PC-3 (cell line): ENCODE data around the gene OVCA2. TPM values are rescaled to one million over a fixed set of nuclear protein-coding genes. Genes with fewer than 3 reads are reported as not detected.

Experiments used
- ATAC-seq: fragments of 200-7000 bp; cut with Tn5 transposase; 2 replicates; pipeline ENCODE4 v1.9.1; 2020; ENCODE audit warnings: mild to moderate bottlenecking, moderate library complexity
- BruUV-seq: library from RNA; stranded (reverse); fragments of 400-500 nt; replicated peaks from 2 replicates; lab custom pipeline; 2021; lab: Mats Ljungman, UMichigan
- CTCF ChIA-PET: fragments of 300-600 bp; sonication (Branson Sonifier 250); formaldehyde crosslinking; loops from one replicate; lab custom pipeline; 2022; ENCODE audit warnings: antibody characterized with exemption; lab: Charles Lee
- POLR2A ChIA-PET: fragments of 300-600 bp; sonication (Branson Sonifier 250); formaldehyde crosslinking; loops from one replicate; lab custom pipeline; 2022; ENCODE audit warnings: antibody characterized with exemption; ENCODE audit not compliant: unreplicated experiment; lab: Charles Lee
- DNase-seq: peaks from one replicate; pipeline ENCODE4 v3.0.0-alpha.2; 2015
- H2AFZ ChIP-seq: fragments of 300-600 bp; sonication (generic); 2 replicates; pipeline ENCODE4 v1.6.0; 2016; ENCODE audit warnings: antibody characterized with exemption, low read length
- H3F3A ChIP-seq: fragments of 300-600 bp; sonication (generic); one replicate; pipeline ENCODE4 v1.6.0; 2017; ENCODE audit warnings: antibody characterized with exemption, low read length, control low read depth, mild to moderate bottlenecking; ENCODE audit not compliant: unreplicated experiment
- H3K27ac ChIP-seq: fragments of 300-600 bp; sonication (generic); 2 replicates; pipeline ENCODE4 v1.5.1; 2016; ENCODE audit warnings: mild to moderate bottlenecking, low read length
- H3K27me3 ChIP-seq: fragments of 300-600 bp; sonication (generic); 2 replicates; pipeline ENCODE4 v1.6.1; 2016; ENCODE audit warnings: low read length, mixed read lengths
- H3K36me3 ChIP-seq: fragments of 300-600 bp; sonication (generic); 2 replicates; pipeline ENCODE4 v1.6.1; 2016; ENCODE audit warnings: low read depth, mixed run types, low read length, mixed read lengths
- H3K4me1 ChIP-seq: fragments of 300-600 bp; sonication (generic); 2 replicates; pipeline ENCODE4 v1.5.1; 2016; ENCODE audit warnings: low read length; ENCODE audit not compliant: insufficient read depth
- H3K4me2 ChIP-seq: fragments of 300-600 bp; sonication (generic); 2 replicates; pipeline ENCODE4 v1.6.0; 2016; ENCODE audit warnings: low read length
- H3K4me3 ChIP-seq: fragments of 300-600 bp; sonication (generic); 2 replicates; pipeline ENCODE4 v1.5.1; 2016; ENCODE audit warnings: mild to moderate bottlenecking, low read length, mixed read lengths
- H3K79me2 ChIP-seq: fragments of 300-600 bp; sonication (generic); 2 replicates; pipeline ENCODE4 v1.6.1; 2017; ENCODE audit warnings: low read length, mixed read lengths
- H3K9ac ChIP-seq: fragments of 300-600 bp; sonication (generic); 2 replicates; pipeline ENCODE4 v1.6.0; 2016; ENCODE audit warnings: mild to moderate bottlenecking, low read length
- H3K9me2 ChIP-seq: fragments of 300-600 bp; sonication (generic); replicated peaks from 2 replicates; pipeline ENCODE4 v1.6.1; 2016; ENCODE audit warnings: mixed run types, low read length, mixed read lengths
- H3K9me3 ChIP-seq: fragments of 300-600 bp; sonication (generic); 2 replicates; pipeline ENCODE4 v1.6.1; 2016; ENCODE audit warnings: low read length, mixed read lengths
- H4K20me1 ChIP-seq: fragments of 300-600 bp; sonication (generic); 2 replicates; pipeline ENCODE4 v1.6.1; 2016; ENCODE audit warnings: low read length, mixed read lengths
- CTCF ChIP-seq: fragments of 300-600 bp; sonication (generic); conservative IDR thresholded peaks from 2 replicates; pipeline ENCODE4 v1.5.1; 2017; ENCODE audit warnings: antibody characterized with exemption, low read depth, mild to moderate bottlenecking, low read length
- EZH2 ChIP-seq: fragments of 300-600 bp; sonication (generic); IDR thresholded peaks from one replicate; pipeline ENCODE4 v1.6.1; 2017; ENCODE audit warnings: antibody characterized with exemption, mild to moderate bottlenecking, low read length; ENCODE audit not compliant: unreplicated experiment
- EZH2phosphoT487 ChIP-seq: fragments of 300-600 bp; sonication (generic); IDR thresholded peaks from 2 replicates; pipeline ENCODE4 v1.6.1; 2018; ENCODE audit warnings: mild to moderate bottlenecking, antibody characterized with exemption, low read length, borderline replicate concordance
- intact Hi-C: fragments of 100-400 bp; cut with micrococcal nuclease; formaldehyde crosslinking; loops from 2 replicates; pipeline ENCODE4 v1.9.0; 2023
- total RNA-seq: library from RNA; depleted of rRNA; stranded (reverse); fragments of >200 nt; gene quantifications from 2 replicates; pipeline ENCODE4 v1.2.3, GENCODE V29; 2014

The OVCA2 gene
- total RNA-seq, 1 experiment from 2014 or later, result 58.6 TPM

DNA sequence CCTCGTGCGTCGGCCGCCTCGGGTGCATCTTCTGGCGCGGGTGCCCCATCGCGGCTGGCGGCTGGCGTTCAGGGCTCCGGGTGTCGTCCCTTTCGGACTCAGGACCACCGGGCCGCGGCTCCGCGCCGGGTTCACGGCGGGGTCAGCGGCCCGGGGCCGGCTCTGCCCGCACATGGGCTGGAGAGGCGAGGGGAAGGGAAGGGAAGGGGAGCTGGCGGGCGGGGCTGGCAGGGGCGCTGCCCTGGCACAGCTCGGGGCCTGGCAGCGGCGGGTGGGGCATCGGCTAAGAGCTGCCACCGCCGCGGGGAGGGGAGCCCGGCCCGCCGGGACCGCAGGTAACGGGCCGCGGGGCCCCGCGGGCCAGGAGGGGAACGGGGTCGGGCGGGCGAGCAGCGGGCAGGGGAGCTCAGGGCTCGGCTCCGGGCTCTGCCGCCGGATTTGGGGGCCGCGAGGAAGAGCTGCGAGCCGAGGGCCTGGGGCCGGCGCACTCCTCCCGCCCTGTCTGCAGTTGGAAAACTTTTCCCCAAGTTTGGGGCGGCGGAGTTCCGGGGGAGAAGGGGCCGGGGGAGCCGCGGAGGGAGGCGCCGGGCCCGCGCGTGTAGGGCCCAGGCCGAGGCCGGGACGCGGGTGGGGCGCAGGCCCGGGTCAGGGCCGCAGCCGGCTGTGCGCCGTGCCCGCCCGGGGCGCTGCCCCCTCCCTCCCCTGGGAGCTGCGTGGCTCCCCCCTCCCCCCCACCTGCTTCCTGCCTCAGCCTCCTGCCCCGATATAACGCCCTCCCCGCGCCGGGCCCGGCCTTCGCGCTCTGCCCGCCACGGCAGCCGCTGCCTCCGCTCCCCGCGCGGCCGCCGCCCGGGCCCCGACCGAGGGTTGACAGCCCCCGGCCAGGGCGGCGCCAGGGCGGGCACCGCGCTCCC is 13.7 kb downstream of the OVCA2 start:
- Histone ChIP-seq H3K4me2 (peak overlapping the region; percentile 93), H3K27ac (no peak overlapping the region), H3K9ac (peak overlapping the region; percentile 20; the same call in 1 of the 2 replicates), H3K4me3 (peak overlapping the region; percentile 66), H3K9me2 (no peaks in the 10 kb centered on the region), H3K4me1 (peaks cover 7% of the 10 kb centered on the region), H4K20me1 (no peaks in the 10 kb centered on the region), H3K36me3 (no peaks in the 10 kb centered on the region), H3K27me3 (no peaks in the 10 kb centered on the region), H3K79me2 (no peaks in the 10 kb centered on the region), H2AFZ (peak overlapping the region; percentile 64; the same call in 1 of the 2 replicates), H3K9me3 (no peaks in the 10 kb centered on the region), H3F3A (no peaks in the 10 kb centered on the region)
- ChIA-PET CTCF (interaction anchor here (0.6 to 2.4 kb wide), 4 partner anchors 13 to 189 kb away, joined by 3 to 25 read pairs (median 6); no protein-coding TSS in a partner anchor), POLR2A (no interaction called here)
- no peak for TF ChIP-seq EZH2
- no peak for TF ChIP-seq EZH2phosphoT487
- TF ChIP-seq CTCF, result no peak
- no peak for DNase-seq
- peak; percentile 34 for ATAC-seq
- no TSS peak for BruUV-seq
- intact Hi-C loops, result loop anchor here (1.0 kb wide), 1 partner anchor 189 kb away; no protein-coding TSS in a partner anchor

DNA sequence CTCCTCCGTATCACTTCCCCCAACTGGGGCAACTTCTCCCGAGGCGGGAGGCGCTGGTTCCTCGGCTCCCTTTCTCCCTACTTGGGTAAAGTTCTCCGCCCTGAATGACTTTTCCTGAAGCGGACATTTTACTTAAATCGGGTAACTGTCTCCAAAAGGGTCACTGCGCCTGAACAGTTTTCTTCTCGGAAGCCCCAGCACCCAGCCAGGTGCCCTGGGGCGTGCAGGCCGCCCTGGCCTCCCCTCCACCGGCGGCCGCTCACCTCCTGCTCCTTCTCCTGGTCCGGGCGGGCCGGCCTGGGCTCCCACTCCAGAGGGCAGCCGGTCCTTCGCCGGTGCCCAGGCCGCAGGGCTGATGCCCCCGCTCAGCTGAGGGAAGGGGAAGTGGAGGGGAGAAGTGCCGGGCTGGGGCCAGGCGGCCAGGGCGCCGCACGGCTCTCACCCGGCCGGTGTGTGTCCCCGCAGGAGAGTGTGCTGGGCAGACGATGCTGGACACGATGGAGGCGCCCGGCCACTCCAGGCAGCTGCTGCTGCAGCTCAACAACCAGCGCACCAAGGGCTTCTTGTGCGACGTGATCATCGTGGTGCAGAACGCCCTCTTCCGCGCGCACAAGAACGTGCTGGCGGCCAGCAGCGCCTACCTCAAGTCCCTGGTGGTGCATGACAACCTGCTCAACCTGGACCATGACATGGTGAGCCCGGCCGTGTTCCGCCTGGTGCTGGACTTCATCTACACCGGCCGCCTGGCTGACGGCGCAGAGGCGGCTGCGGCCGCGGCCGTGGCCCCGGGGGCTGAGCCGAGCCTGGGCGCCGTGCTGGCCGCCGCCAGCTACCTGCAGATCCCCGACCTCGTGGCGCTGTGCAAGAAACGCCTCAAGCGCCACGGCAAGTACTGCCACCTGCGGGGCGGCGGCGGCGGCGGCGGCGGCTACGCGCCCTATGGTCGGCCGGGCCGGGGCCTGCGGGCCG is 14.7 kb downstream of the OVCA2 start:
- no peak for ATAC-seq
- Histone ChIP-seq H3K4me3 (no peak overlapping the region), H3K9ac (no peak overlapping the region), H3K79me2 (no peaks in the 10 kb centered on the region), H3K9me2 (no peaks in the 10 kb centered on the region), H3K36me3 (no peaks in the 10 kb centered on the region), H4K20me1 (no peaks in the 10 kb centered on the region), H3K27ac (no peak overlapping the region), H3K4me1 (peaks cover 7% of the 10 kb centered on the region), H3K4me2 (no peak overlapping the region), H3K27me3 (no peaks in the 10 kb centered on the region), H3K9me3 (no peaks in the 10 kb centered on the region), H3F3A (no peaks in the 10 kb centered on the region), H2AFZ (no peak overlapping the region)
- no peak for DNase-seq
- ChIA-PET CTCF (no interaction called here), POLR2A (no interaction called here)
- intact Hi-C loops, result no loop called here
- no peak for TF ChIP-seq EZH2phosphoT487
- no TSS peak for BruUV-seq

- ChIA-PET POLR2A (no interaction called here), CTCF (no interaction called here)
- Histone ChIP-seq H3K9me3 (no peaks in the 10 kb centered on the region), H3K4me2 (no peak overlapping the region), H3K79me2 (no peaks in the 10 kb centered on the region), H3K9ac (no peak overlapping the region), H3F3A (no peaks in the 10 kb centered on the region), H3K9me2 (no peaks in the 10 kb centered on the region), H3K27ac (no peak overlapping the region), H3K36me3 (no peaks in the 10 kb centered on the region), H3K27me3 (no peaks in the 10 kb centered on the region), H3K4me3 (no peak overlapping the region), H2AFZ (no peak overlapping the region), H3K4me1 (peaks cover 7% of the 10 kb centered on the region), H4K20me1 (no peaks in the 10 kb centered on the region)
- ATAC-seq (no peak), DNase-seq (no peak)
- TF ChIP-seq CTCF, result no peak
- TF ChIP-seq EZH2, result no peak
- no peak for TF ChIP-seq EZH2phosphoT487
- intact Hi-C loops, result no loop called here
- no TSS peak for BruUV-seq
Measured at GRCh38 chr17:2057175-2057759, 15.4 kb downstream of the OVCA2 start.
